Stimulated activated CD8-positive, alpha-beta memory T cell treated with anti-CD3 and anti-CD28 coated beads, Interleukin-4, amount 100 ng/mL, for 1 hour (primary cell): ENCODE results near the gene BRD8.
"Not testable (repeated sequence)": the region's sequence is repeated elsewhere in the genome, so short reads cannot be mapped to it uniquely, and the experiment has no call there.

Experiments used
- DNase-seq, 2 donors: peaks; one replicate each; pipeline ENCODE4 v3.0.0-alpha.2; 2020; ENCODE audit warnings: low read depth in 2 of 2, low spot score in 1 of 2

The BRD8 gene

GRCh38 chr5:138178516-138179276 lies at the start of gene BRD8, which contains the start of gene KIF20A:
Gene BRD8, minus strand, starts transcription at chr5:138178630. Its CDS starts 16 bp downstream, at chr5:138178614.
Gene KIF20A, plus strand, starts transcription at chr5:138179112. Its CDS starts 569 bp downstream, at chr5:138179681.
- peak; percentile 62 to 80 for DNase-seq

GRCh38 chr5:138226910-138227309 lies 48.5 kb upstream of the BRD8 start:
- DNase-seq: no peak

GRCh38 chr5:138224712-138225111 lies 46.3 kb upstream of the BRD8 start:
- no peak for DNase-seq

- no peak for DNase-seq
These were observed 45.1 kb upstream of the BRD8 start for GRCh38 chr5:138223532-138223931.

GRCh38 chr5:138216799-138217198 lies 38.4 kb upstream of the BRD8 start:
- DNase-seq: no peak

- DNase-seq: peak; percentile 66 to 76
These were observed 35.0 kb upstream of the BRD8 start, which contains the start of gene CDC23 for GRCh38 chr5:138213161-138214029. Gene CDC23, minus strand, starts transcription at chr5:138213323. Its CDS starts 11 bp downstream, at chr5:138213312.

GRCh38 chr5:138212828-138213160 lies 34.4 kb upstream of the BRD8 start:
- no peak for DNase-seq

GRCh38 chr5:138210985-138211384 lies 32.6 kb upstream of the BRD8 start:
- DNase-seq: no peak

GRCh38 chr5:138193859-138194258 lies 15.4 kb upstream of the BRD8 start:
- not testable (repeated sequence) for DNase-seq

GRCh38 chr5:138192826-138193225 lies 14.4 kb upstream of the BRD8 start:
- DNase-seq: no peak

GRCh38 chr5:138188626-138189025 lies 10.2 kb upstream of the BRD8 start:
- no peak for DNase-seq

- no peak for DNase-seq
These were observed 7.6 kb upstream of the BRD8 start for GRCh38 chr5:138186002-138186447.

GRCh38 chr5:138182808-138183207 lies 4.4 kb upstream of the BRD8 start:
- no peak for DNase-seq

- no peak for DNase-seq
These were observed 2.4 kb upstream of the BRD8 start for GRCh38 chr5:138180841-138181240.

GRCh38 chr5:138180183-138180782 lies 1.9 kb upstream of the BRD8 start:
- no peak for DNase-seq

GRCh38 chr5:138179277-138179857 lies 937 bp upstream of the BRD8 start:
- no peak for DNase-seq

GRCh38 chr5:138177941-138178515 lies 402 bp downstream of the BRD8 start:
- DNase-seq: peak in 1 of 2 donors; percentile 0

GRCh38 chr5:138170299-138170698 lies 8.1 kb downstream of the BRD8 start:
- DNase-seq: no peak

GRCh38 chr5:138169124-138169523 lies 9.3 kb downstream of the BRD8 start:
- DNase-seq: no peak

GRCh38 chr5:138163721-138164120 lies 14.7 kb downstream of the BRD8 start:
- DNase-seq: no peak

- DNase-seq: no peak
These were observed 17.7 kb downstream of the BRD8 start for GRCh38 chr5:138160706-138161105.
